ENCODE data around the gene RHOXF1.

GRCh38 chrX:120136840-120137239, 21.1 kb upstream of the RHOXF1 start:
- no peak for TF ChIP-seq POLR2AphosphoS5 (IDR thresholded peaks at IDR 0.05; ENCODE audit: low read depth, low read length)
- no peak for TF ChIP-seq POLR2A (IDR thresholded peaks at IDR 0.05; ENCODE audit: low read depth, low read length)

Data from GM12892 (cell line).